H9 (cell line): ENCODE measurements around the gene FUT2. TPM values are rescaled to one million over a fixed set of nuclear protein-coding genes. Genes with fewer than 3 reads are reported as not detected.
"Not testable (repeated sequence)": the region's sequence is repeated elsewhere in the genome, so short reads cannot be mapped to it uniquely, and the experiment has no call there.

ENCODE experiments used
- DNase-seq: peaks from one replicate; pipeline ENCODE4 v3.0.0-alpha.2; 2017
- H2AFZ ChIP-seq: one replicate; pipeline ENCODE4 v1.6.1; 2013; ENCODE audit warnings: mild to moderate bottlenecking, low read length, control low read depth, moderate library complexity
- H2AK5ac ChIP-seq: 2 replicates; pipeline ENCODE4 v1.6.1; 2013; ENCODE audit warnings: low read length, control low read depth, mixed read lengths; ENCODE audit not compliant: insufficient read length
- H2BK120ac ChIP-seq: one replicate; pipeline ENCODE4 v1.6.1; 2013; ENCODE audit warnings: low read depth, mild to moderate bottlenecking, low read length, control low read depth, inconsistent platforms; ENCODE audit not compliant: poor library complexity, severe bottlenecking
- H2BK12ac ChIP-seq: 2 replicates; pipeline ENCODE4 v1.6.1; 2013; ENCODE audit warnings: low read length, control low read depth, mixed read lengths, low read depth; ENCODE audit not compliant: insufficient read length
- H2BK15ac ChIP-seq: 2 replicates; pipeline ENCODE4 v1.6.1; 2013; ENCODE audit warnings: low read depth, low read length, control low read depth
- H2BK20ac ChIP-seq: one replicate; pipeline ENCODE4 v1.6.1; 2013; ENCODE audit warnings: low read depth, mild to moderate bottlenecking, low read length, control low read depth, inconsistent platforms; ENCODE audit not compliant: poor library complexity, severe bottlenecking
- H2BK5ac ChIP-seq: 2 replicates; pipeline ENCODE4 v1.6.1; 2013; ENCODE audit warnings: low read length, control low read depth, mixed read lengths; ENCODE audit not compliant: insufficient read length
- H3K14ac ChIP-seq: 2 replicates; pipeline ENCODE4 v1.6.1; 2013; ENCODE audit warnings: low read length, control low read depth; ENCODE audit not compliant: insufficient read depth
- H3K18ac ChIP-seq: 2 replicates; pipeline ENCODE4 v1.6.1; 2013; ENCODE audit warnings: low read depth, mild to moderate bottlenecking, mixed read lengths, low read length, control low read depth; ENCODE audit not compliant: insufficient read length
- H3K23ac ChIP-seq: 2 replicates; pipeline ENCODE4 v1.6.1; 2013; ENCODE audit warnings: low read length, control low read depth, mixed read lengths, low read depth; ENCODE audit not compliant: insufficient read length
- H3K23me2 ChIP-seq: 2 replicates; pipeline ENCODE4 v1.6.1; 2013; ENCODE audit warnings: low read depth, mild to moderate bottlenecking, mixed read lengths, low read length, control low read depth; ENCODE audit not compliant: insufficient read length, poor library complexity, severe bottlenecking
- H3K27ac ChIP-seq: 2 replicates; pipeline ENCODE4 v1.5.1; 2013; ENCODE audit warnings: low read length, control low read depth, mixed read lengths, low read depth; ENCODE audit not compliant: insufficient read length
- H3K27me3 ChIP-seq: 2 replicates; pipeline ENCODE4 v1.6.1; 2013; ENCODE audit warnings: low read length, control low read depth, inconsistent platforms; ENCODE audit not compliant: insufficient read depth
- H3K4ac ChIP-seq: 2 replicates; pipeline ENCODE4 v1.6.1; 2013; ENCODE audit warnings: low read depth, mild to moderate bottlenecking, control low read depth, inconsistent platforms, low read length, moderate library complexity
- H3K4me1 ChIP-seq: 2 replicates; pipeline ENCODE4 v1.6.1; 2013; ENCODE audit warnings: low read length, control low read depth, inconsistent platforms; ENCODE audit not compliant: insufficient read depth
- H3K4me2 ChIP-seq: 2 replicates; pipeline ENCODE4 v1.6.1; 2013; ENCODE audit warnings: low read length, control low read depth, mixed read lengths; ENCODE audit not compliant: insufficient read length, insufficient read depth
- H3K56ac ChIP-seq: 2 replicates; pipeline ENCODE4 v1.6.1; 2013; ENCODE audit warnings: low read depth, mild to moderate bottlenecking, mixed read lengths, low read length, control low read depth; ENCODE audit not compliant: insufficient read length
- H3K79me1 ChIP-seq: 2 replicates; pipeline ENCODE4 v1.6.1; 2013; ENCODE audit warnings: low read depth, mild to moderate bottlenecking, moderate library complexity, low read length, control low read depth, inconsistent platforms; ENCODE audit not compliant: insufficient read depth, poor library complexity, severe bottlenecking
- H3K79me2 ChIP-seq: 2 replicates; pipeline ENCODE4 v1.6.1; 2013; ENCODE audit warnings: low read length, control low read depth, inconsistent platforms; ENCODE audit not compliant: insufficient read depth
- H3K9ac ChIP-seq: 2 replicates; pipeline ENCODE4 v1.6.1; 2013; ENCODE audit warnings: low read length, control low read depth, mixed read lengths; ENCODE audit not compliant: insufficient read length; ENCODE audit errors: extremely low read depth
- H3K9me3 ChIP-seq: one replicate; pipeline ENCODE4 v1.6.1; 2013; ENCODE audit warnings: low read depth, low read length, inconsistent platforms; ENCODE audit not compliant: control insufficient read depth
- H3T11ph ChIP-seq: one replicate; pipeline ENCODE4 v1.6.1; 2013; ENCODE audit warnings: mild to moderate bottlenecking, low read length, control low read depth, inconsistent platforms
- H4K20me1 ChIP-seq: one replicate; pipeline ENCODE4 v1.6.1; 2013; ENCODE audit not compliant: control insufficient read depth, insufficient read length, insufficient read depth
- H4K5ac ChIP-seq: 2 replicates; pipeline ENCODE4 v1.6.1; 2013; ENCODE audit warnings: low read depth, mild to moderate bottlenecking, mixed read lengths, low read length, control low read depth; ENCODE audit not compliant: insufficient read length
- H4K8ac ChIP-seq: replicated peaks from 2 replicates; pipeline ENCODE4 v1.6.1; 2013; ENCODE audit warnings: low read length, control low read depth, mixed read lengths, low read depth; ENCODE audit not compliant: insufficient read length
- H4K91ac ChIP-seq: 2 replicates; pipeline ENCODE4 v1.6.1; 2013; ENCODE audit warnings: low read depth, mild to moderate bottlenecking, moderate library complexity, mixed read lengths, low read length, control low read depth; ENCODE audit not compliant: insufficient read length
- H3K27ac Mint-ChIP-seq, 3 experiments: 2 replicates in 2 of 3; 3 replicates in 1 of 3; pipeline ENCODE4 v1.8.0; 2020 to 2021; ENCODE audit warnings: mixed read lengths in 3 of 3, mild to moderate bottlenecking in 1 of 3, moderate library complexity in 1 of 3
- H3K27me3 Mint-ChIP-seq: 2 replicates; pipeline ENCODE4 v1.8.0; 2021; ENCODE audit warnings: low read depth, mild to moderate bottlenecking, moderate library complexity, mixed read lengths
- H3K36me3 Mint-ChIP-seq, 3 experiments: 2 replicates in 2 of 3; 3 replicates in 1 of 3; pipeline ENCODE4 v1.8.0; 2020 to 2021; ENCODE audit warnings: low read depth in 3 of 3, mixed read lengths in 3 of 3; ENCODE audit not compliant: insufficient read depth in 1 of 3
- H3K4me1 Mint-ChIP-seq, 2 experiments: 2 replicates each; pipeline ENCODE4 v1.8.0; 2020; ENCODE audit warnings: mixed read lengths in 2 of 2
- H3K4me3 Mint-ChIP-seq, 2 experiments: 2 replicates in 1 of 2; 3 replicates in 1 of 2; pipeline ENCODE4 v1.8.0; 2020 to 2021; ENCODE audit warnings: mild to moderate bottlenecking in 2 of 2, mixed read lengths in 2 of 2, moderate library complexity in 1 of 2
- H3K9me3 Mint-ChIP-seq, 2 experiments: 2 replicates in 1 of 2; 3 replicates in 1 of 2; pipeline ENCODE4 v1.8.0; 2020; ENCODE audit warnings: mild to moderate bottlenecking in 2 of 2, mixed read lengths in 2 of 2, moderate library complexity in 1 of 2
- WGBS: extraction: QIAGEN DNeasy Blood & Tissue Kit; methylation state at CpG from one replicate; pipeline ENCODE4 v1.1.7; 2013; ENCODE audit warnings: missing lambda C conversion rate, low lambda C conversion rate, mixed read lengths; ENCODE audit not compliant: insufficient read length; ENCODE audit errors: extremely low coverage; 5-methylcytosine and 5-hydroxymethylcytosine counted together
- total RNA-seq: library from RNA; stranded (reverse); gene quantifications from 2 replicates; pipeline ENCODE4 v1.2.1, GENCODE V29; 2021
- TF ChIP-seq, protein P1 (sequence below): fragments of 200-600 bp; sonication (generic); conservative IDR thresholded peaks from 3 replicates; pipeline ENCODE4 v1.8.0; 2021; ENCODE audit warnings: antibody characterized with exemption, mild to moderate bottlenecking

Gene FUT2
- total RNA-seq, 1 experiment from 2014 or later: 11.4 TPM

DNA sequence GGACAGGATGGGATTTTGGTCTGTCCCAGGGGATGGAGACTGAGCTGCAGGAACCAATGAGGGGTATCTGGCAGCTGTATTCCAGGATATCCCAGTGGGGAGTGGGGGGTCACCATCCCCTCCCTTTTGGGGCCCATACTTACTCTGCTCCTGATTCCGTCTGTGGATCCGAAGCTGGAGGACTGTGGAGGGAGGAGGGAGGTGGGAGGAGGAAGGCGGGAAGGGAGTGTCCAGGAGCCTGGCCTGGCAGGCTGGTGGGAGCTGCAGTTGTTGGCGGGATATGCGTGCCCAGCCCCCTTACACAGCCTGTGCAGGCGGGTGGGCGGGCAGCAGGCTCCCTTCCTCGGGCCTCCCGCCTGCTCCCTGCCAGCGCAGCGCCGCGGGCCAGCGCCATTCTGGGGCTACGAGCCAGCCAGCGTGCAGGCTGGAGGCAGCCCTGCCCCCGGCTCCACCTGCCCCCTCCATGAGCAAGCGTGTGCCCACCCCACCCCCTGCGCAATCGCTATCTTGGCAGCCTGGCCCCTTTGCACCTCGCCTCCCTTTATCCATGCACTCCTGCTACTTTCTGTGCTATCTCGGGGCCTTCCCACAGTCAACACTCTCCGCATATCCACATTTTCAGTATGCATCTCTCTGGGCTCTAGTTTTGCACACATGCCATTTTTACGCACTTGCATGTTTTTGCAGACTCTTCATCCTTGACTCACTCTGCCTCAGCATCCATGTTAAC lies 21.0 kb downstream of the FUT2 start:
- H3K23me2 ChIP-seq: peaks cover 8% of the 10 kb centered on the region
- no peak overlapping the region for H4K91ac ChIP-seq
- no peaks in the 10 kb centered on the region for H3K79me1 ChIP-seq
- H2BK5ac ChIP-seq: no peak overlapping the region
- TF ChIP-seq, protein P1, sequence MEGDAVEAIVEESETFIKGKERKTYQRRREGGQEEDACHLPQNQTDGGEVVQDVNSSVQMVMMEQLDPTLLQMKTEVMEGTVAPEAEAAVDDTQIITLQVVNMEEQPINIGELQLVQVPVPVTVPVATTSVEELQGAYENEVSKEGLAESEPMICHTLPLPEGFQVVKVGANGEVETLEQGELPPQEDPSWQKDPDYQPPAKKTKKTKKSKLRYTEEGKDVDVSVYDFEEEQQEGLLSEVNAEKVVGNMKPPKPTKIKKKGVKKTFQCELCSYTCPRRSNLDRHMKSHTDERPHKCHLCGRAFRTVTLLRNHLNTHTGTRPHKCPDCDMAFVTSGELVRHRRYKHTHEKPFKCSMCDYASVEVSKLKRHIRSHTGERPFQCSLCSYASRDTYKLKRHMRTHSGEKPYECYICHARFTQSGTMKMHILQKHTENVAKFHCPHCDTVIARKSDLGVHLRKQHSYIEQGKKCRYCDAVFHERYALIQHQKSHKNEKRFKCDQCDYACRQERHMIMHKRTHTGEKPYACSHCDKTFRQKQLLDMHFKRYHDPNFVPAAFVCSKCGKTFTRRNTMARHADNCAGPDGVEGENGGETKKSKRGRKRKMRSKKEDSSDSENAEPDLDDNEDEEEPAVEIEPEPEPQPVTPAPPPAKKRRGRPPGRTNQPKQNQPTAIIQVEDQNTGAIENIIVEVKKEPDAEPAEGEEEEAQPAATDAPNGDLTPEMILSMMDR: no peak
- H3K56ac ChIP-seq: no peak overlapping the region
- no peak overlapping the region for H3T11ph ChIP-seq
- no peak overlapping the region for H3K4ac ChIP-seq
- H2BK12ac ChIP-seq: no peak overlapping the region
- H4K20me1 ChIP-seq: no peaks in the 10 kb centered on the region
- no peaks in the 10 kb centered on the region for H3K79me2 ChIP-seq
- H2BK20ac ChIP-seq: no peak overlapping the region
- peak overlapping the region; percentile 36 for H3K4me2 ChIP-seq
- no peak overlapping the region for H3K23ac ChIP-seq
- no peak overlapping the region for H2BK120ac ChIP-seq
- Mint-ChIP-seq H3K4me1 (peaks cover 38 to 55% of the 10 kb centered on the region in 2 experiments), H3K27ac (peak overlapping the region in 1 of 3 experiments; percentile 55; a peak in 2 of 7 replicates), H3K9me3 (no peaks in the 10 kb centered on the region), H3K27me3 (peaks cover 2% of the 10 kb centered on the region; the same call in 1 of the 2 replicates), H3K4me3 (peak overlapping the region; percentile 25 to 69; a peak in 4 of 5 replicates), H3K36me3 (0 out of 7 replicates have a peak, but pooled peaks cover 0 to 4% (median 0%) of the 10 kb centered on the region in 3 experiments)
- no peak overlapping the region for H3K27ac ChIP-seq
- H2AK5ac ChIP-seq: no peak overlapping the region
- H2AFZ ChIP-seq: no peak overlapping the region
- no CpG with 5 or more reads among the region's 24 CpGs for WGBS
- DNase-seq: peak; percentile 48
- H3K27me3 ChIP-seq: no peaks in the 10 kb centered on the region
- no peaks in the 10 kb centered on the region for H3K9me3 ChIP-seq
- no peak overlapping the region for H3K14ac ChIP-seq
- no peak overlapping the region for H2BK15ac ChIP-seq
- no peak overlapping the region for H3K9ac ChIP-seq
- no peak overlapping the region for H3K18ac ChIP-seq
- H3K4me1 ChIP-seq: no peaks in the 10 kb centered on the region; the same call in 1 of the 2 replicates
- no peak overlapping the region for H4K5ac ChIP-seq
- H4K8ac ChIP-seq: no peak overlapping the region

DNA sequence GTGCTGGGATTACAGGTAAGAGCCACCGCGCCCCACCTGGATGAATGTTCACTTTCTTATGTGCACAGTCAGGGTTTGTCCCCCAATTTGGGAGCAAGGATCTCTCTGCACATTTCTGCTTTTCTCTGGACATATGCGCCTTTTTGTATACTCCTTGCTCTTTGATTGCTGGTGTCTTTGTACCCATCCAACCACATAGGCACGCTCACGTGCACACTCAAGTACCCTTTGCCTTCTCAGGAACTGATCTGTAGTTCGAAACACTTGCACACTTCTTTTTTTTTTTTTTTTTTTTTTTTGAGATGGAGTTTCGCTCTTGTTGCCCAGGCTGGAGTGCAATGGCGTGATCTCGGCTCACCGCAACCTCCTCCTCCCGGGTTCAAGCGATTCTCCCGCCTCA lies 22.3 kb downstream of the FUT2 start:
- not testable (repeated sequence) for H3K4me3 Mint-ChIP-seq
- WGBS: no CpG with 5 or more reads among the region's 13 CpGs

More for the DNA sequence above, 22.3 kb downstream of the FUT2 start:
- H3K9me3 Mint-ChIP-seq, H3T11ph ChIP-seq, H3K23me2 ChIP-seq, H3K9ac ChIP-seq, H3K4me1 ChIP-seq, H3K27ac ChIP-seq, H2BK20ac ChIP-seq, H3K4ac ChIP-seq, H2BK120ac ChIP-seq, H3K27ac Mint-ChIP-seq, DNase-seq, H3K79me1 ChIP-seq, H3K14ac ChIP-seq, H4K20me1 ChIP-seq, H3K9me3 ChIP-seq, H2BK15ac ChIP-seq, H2AK5ac ChIP-seq, H4K91ac ChIP-seq, H2BK5ac ChIP-seq, H3K18ac ChIP-seq, H3K27me3 ChIP-seq, H3K23ac ChIP-seq, H3K56ac ChIP-seq, H4K5ac ChIP-seq, H3K27me3 Mint-ChIP-seq, H2AFZ ChIP-seq, H4K8ac ChIP-seq, H2BK12ac ChIP-seq, H3K79me2 ChIP-seq, H3K36me3 Mint-ChIP-seq, H3K4me2 ChIP-seq: not testable (repeated sequence)
- peaks cover 33 to 46% of the 10 kb centered on the region in 2 experiments for H3K4me1 Mint-ChIP-seq
